ENCODE measurements around the gene NTPCR.

NTPCR gene

GRCh38 chr1:232927830-232928505 lies 22.4 kb upstream of the NTPCR start:
- DNase-seq: no peak

GRCh38 chr1:232932486-232933425 lies 17.7 kb upstream of the NTPCR start:
- DNase-seq: no peak

GRCh38 chr1:232936941-232937340 lies 13.5 kb upstream of the NTPCR start:
- DNase-seq: no peak

- DNase-seq: no peak
Measured at GRCh38 chr1:232937741-232938375, 12.6 kb upstream of the NTPCR start.

GRCh38 chr1:232938926-232939325 lies 11.5 kb upstream of the NTPCR start:
- no peak for DNase-seq

- DNase-seq: no peak
Measured at GRCh38 chr1:232939748-232940147, 10.7 kb upstream of the NTPCR start.

GRCh38 chr1:232940262-232940661 lies 10.1 kb upstream of the NTPCR start:
- DNase-seq: no peak

- no peak for DNase-seq
Measured at GRCh38 chr1:232942413-232943294, 7.8 kb upstream of the NTPCR start.

GRCh38 chr1:232943679-232944252 lies 6.6 kb upstream of the NTPCR start:
- no peak for DNase-seq

GRCh38 chr1:232944347-232944746 lies 6.1 kb upstream of the NTPCR start:
- DNase-seq: no peak

GRCh38 chr1:232949636-232950196 lies 695 bp upstream of the NTPCR start:
- no peak for DNase-seq

- no peak for DNase-seq
Measured at GRCh38 chr1:232951180-232951579, 769 bp downstream of the NTPCR start.

GRCh38 chr1:232951605-232952004 lies 1.2 kb downstream of the NTPCR start:
- no peak for DNase-seq

- no peak for DNase-seq
Measured at GRCh38 chr1:232952514-232953499, 2.4 kb downstream of the NTPCR start.

GRCh38 chr1:232954594-232955365 lies 4.4 kb downstream of the NTPCR start:
- DNase-seq: no peak

GRCh38 chr1:232956081-232956480 lies 5.7 kb downstream of the NTPCR start:
- DNase-seq: no peak

GRCh38 chr1:232958067-232958466 lies 7.7 kb downstream of the NTPCR start:
- no peak for DNase-seq

- DNase-seq: no peak
Measured at GRCh38 chr1:232962761-232963745, 12.6 kb downstream of the NTPCR start.

GRCh38 chr1:232964601-232965000 lies 14.2 kb downstream of the NTPCR start:
- no peak for DNase-seq

Data from NCI-H748 treated with DMSO at 0.1 percent for 48 hours (cell line).